GM19397 (cell line): ENCODE data around the gene SLC39A5.
"Not testable (repeated sequence)": the region's sequence is repeated elsewhere in the genome, so short reads cannot be mapped to it uniquely, and the experiment has no call there.

Experiments used
- ATAC-seq: cut with Tn5 transposase; IDR thresholded peaks from one replicate; pipeline ENCODE4 v1.9.1; 2021; ENCODE audit warnings: mild to moderate bottlenecking, moderate library complexity; ENCODE audit not compliant: unreplicated experiment

The SLC39A5 gene

GRCh38 chr12:56272468-56272867 is 42.6 kb downstream of the SLC39A5 start:
- not testable (repeated sequence) for ATAC-seq

- ATAC-seq: no peak
Measured at GRCh38 chr12:56274299-56274698, 44.4 kb downstream of the SLC39A5 start.

GRCh38 chr12:56278905-56279304 is 49.1 kb downstream of the SLC39A5 start:
- ATAC-seq: no peak

- ATAC-seq: no peak
Measured at GRCh38 chr12:56280849-56281248, 51.0 kb downstream of the SLC39A5 start.

DNA sequence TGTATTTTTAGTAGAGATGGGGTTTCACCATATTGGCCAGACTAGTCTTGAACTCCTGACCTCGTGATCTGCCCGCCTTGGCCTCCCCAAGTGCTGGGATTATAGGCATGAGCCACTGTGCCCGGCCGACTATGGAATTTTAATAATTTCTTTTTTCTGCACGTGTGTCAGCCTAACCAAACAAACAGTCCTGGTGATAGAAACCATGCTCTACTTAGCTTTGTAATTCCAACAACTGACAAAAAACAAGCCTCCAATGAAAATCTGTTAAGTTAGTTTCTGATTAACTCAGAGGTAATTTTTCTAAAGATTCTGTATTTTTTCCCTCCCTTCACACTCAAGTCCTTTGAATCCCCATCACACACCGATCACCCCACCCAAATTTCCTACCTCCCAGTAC is 52.2 kb downstream of the SLC39A5 start:
- no peak for ATAC-seq

DNA sequence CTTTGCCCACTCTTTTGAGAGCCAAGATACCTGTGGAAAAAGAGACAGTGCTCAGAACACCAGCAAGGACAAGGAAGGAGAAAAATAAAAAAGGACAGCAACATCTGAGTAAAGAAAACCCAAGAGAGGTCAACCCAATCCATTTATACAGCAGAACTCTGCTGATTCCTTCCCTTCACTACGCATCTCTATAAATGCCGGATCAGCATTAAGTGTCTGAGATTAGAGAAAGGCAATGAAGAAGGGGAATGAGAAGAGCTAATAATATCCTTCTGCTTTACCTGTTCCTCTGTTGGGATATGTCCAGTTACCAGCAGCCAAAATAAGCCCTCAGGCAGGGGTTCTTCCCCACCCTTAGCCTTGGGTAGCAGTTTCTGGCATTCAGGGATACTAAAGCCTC is 52.7 kb downstream of the SLC39A5 start:
- ATAC-seq: no peak

GRCh38 chr12:56284263-56284662 is 54.4 kb downstream of the SLC39A5 start:
- not testable (repeated sequence) for ATAC-seq

GRCh38 chr12:56286044-56286830 is 56.4 kb downstream of the SLC39A5 start:
- no peak for ATAC-seq
